Lower leg skin (tissue), 4 donors: ENCODE data around the gene TIGD6. TPM values are rescaled to one million over a fixed set of nuclear protein-coding genes. Genes with fewer than 3 reads are reported as not detected.
"Not testable (repeated sequence)": the region's sequence is repeated elsewhere in the genome, so short reads cannot be mapped to it uniquely, and the experiment has no call there.

ENCODE experiments used
- DNase-seq, 2 donors: peaks; one replicate each; pipeline ENCODE4 v3.0.0-alpha.2; 2019; ENCODE audit warnings: low spot score in 2 of 2
- H3K4me3 ChIP-seq: fragments of 200-600 bp; sonication (generic); 2 replicates; pipeline ENCODE4 v1.5.1; 2017; ENCODE audit warnings: mild to moderate bottlenecking, low read depth; ENCODE audit not compliant: poor library complexity, severe bottlenecking
- CTCF ChIP-seq, 3 donors: fragments of 450-650 bp; IDR thresholded peaks; one replicate each; pipeline ENCODE4 v1.5.1; 2016; ENCODE audit warnings: antibody characterized with exemption in 3 of 3, mild to moderate bottlenecking in 3 of 3, moderate library complexity in 2 of 3
- POLR2A ChIP-seq, 2 donors: fragments of 450-650 bp; IDR thresholded peaks; one replicate each; pipeline ENCODE4 v1.6.1; 2016 to 2017; ENCODE audit warnings: antibody characterized with exemption in 2 of 2, mild to moderate bottlenecking in 1 of 2, moderate library complexity in 1 of 2
- WGBS, 2 donors: methylation state at CpG; one replicate each; pipeline ENCODE4 v1.1.5; 2018; 5-methylcytosine and 5-hydroxymethylcytosine counted together
- intact Hi-C: fragments of 100-400 bp; cut with DNase I; formaldehyde crosslinking; loops from one replicate; pipeline ENCODE4 v1.15.0; 2023; ENCODE audit warnings: low total_unique reads
- total RNA-seq, 4 donors: library from RNA; depleted of rRNA; stranded (reverse); fragments of >200 nt; gene quantifications; one replicate each; pipeline ENCODE4 v1.1.0, GENCODE V29; 2016

The TIGD6 gene
- total RNA-seq, 4 donors from 2014 or later: 3.8 to 8.3 (median 6.0) TPM

- TF ChIP-seq POLR2A (IDR thresholded peaks at IDR 0.05): no peak
- TF ChIP-seq CTCF (IDR thresholded peaks at IDR 0.05): no peak
- H3K4me3 ChIP-seq: no peak overlapping the region
- intact Hi-C loops: no loop called here
- 72 to 79% methylated on average over 4 of the region's 4 CpGs for WGBS, 2 donors
- no peak for DNase-seq
These were observed 34.2 kb upstream of the TIGD6 start for GRCh38 chr5:150034662-150035061.

- no peak for DNase-seq
- intact Hi-C loops: no loop called here
- H3K4me3 ChIP-seq: no peak overlapping the region
- WGBS, 2 donors: 94 to 95% methylated on average over 4 of the region's 4 CpGs
- TF ChIP-seq CTCF (IDR thresholded peaks at IDR 0.05): no peak
These were observed 32.9 kb upstream of the TIGD6 start for GRCh38 chr5:150033334-150033733.

GRCh38 chr5:150028047-150028446, 27.6 kb upstream of the TIGD6 start:
- intact Hi-C loops, DNase-seq, H3K4me3 ChIP-seq: not testable (repeated sequence)
- 73 to 74% methylated on average over 1 of the region's 1 CpG for WGBS, 2 donors

- WGBS, 2 donors: 91 to 99% methylated on average over 4 of the region's 4 CpGs
- TF ChIP-seq POLR2A (IDR thresholded peaks at IDR 0.05): no peak
- no peak for TF ChIP-seq CTCF (IDR thresholded peaks at IDR 0.05)
- no peak for DNase-seq
- H3K4me3 ChIP-seq: no peak overlapping the region
- intact Hi-C loops: no loop called here
These were observed 26.3 kb upstream of the TIGD6 start for GRCh38 chr5:150026682-150027172.

- DNase-seq: no peak
- H3K4me3 ChIP-seq: no peak overlapping the region
- intact Hi-C loops: no loop called here
- no peak for TF ChIP-seq CTCF (IDR thresholded peaks at IDR 0.05)
- WGBS, 2 donors: 72 to 73% methylated on average over 9 of the region's 9 CpGs
These were observed 24.0 kb upstream of the TIGD6 start for GRCh38 chr5:150024346-150024984.

GRCh38 chr5:150023136-150023535, 22.7 kb upstream of the TIGD6 start:
- no peak overlapping the region for H3K4me3 ChIP-seq
- 76 to 79% methylated on average over 1 of the region's 1 CpG for WGBS, 2 donors
- intact Hi-C loops: no loop called here
- no peak for DNase-seq
- no peak for TF ChIP-seq POLR2A (IDR thresholded peaks at IDR 0.05)
- no peak for TF ChIP-seq CTCF (IDR thresholded peaks at IDR 0.05)
